ENCODE data around the gene MAP3K14. TPM values are rescaled to one million over a fixed set of nuclear protein-coding genes. Genes with fewer than 3 reads are reported as not detected.
A peak's percentile ranks its signal among the peaks of the same experiment; 100 is the strongest.

The MAP3K14 gene
- total and polyA plus RNA-seq, 10 of the 15 experiments (the other 5 are each of a cell fraction or from before 2014, with no cell fraction given) = 2.1 to 33.3 (median 19.7) TPM

DNA sequence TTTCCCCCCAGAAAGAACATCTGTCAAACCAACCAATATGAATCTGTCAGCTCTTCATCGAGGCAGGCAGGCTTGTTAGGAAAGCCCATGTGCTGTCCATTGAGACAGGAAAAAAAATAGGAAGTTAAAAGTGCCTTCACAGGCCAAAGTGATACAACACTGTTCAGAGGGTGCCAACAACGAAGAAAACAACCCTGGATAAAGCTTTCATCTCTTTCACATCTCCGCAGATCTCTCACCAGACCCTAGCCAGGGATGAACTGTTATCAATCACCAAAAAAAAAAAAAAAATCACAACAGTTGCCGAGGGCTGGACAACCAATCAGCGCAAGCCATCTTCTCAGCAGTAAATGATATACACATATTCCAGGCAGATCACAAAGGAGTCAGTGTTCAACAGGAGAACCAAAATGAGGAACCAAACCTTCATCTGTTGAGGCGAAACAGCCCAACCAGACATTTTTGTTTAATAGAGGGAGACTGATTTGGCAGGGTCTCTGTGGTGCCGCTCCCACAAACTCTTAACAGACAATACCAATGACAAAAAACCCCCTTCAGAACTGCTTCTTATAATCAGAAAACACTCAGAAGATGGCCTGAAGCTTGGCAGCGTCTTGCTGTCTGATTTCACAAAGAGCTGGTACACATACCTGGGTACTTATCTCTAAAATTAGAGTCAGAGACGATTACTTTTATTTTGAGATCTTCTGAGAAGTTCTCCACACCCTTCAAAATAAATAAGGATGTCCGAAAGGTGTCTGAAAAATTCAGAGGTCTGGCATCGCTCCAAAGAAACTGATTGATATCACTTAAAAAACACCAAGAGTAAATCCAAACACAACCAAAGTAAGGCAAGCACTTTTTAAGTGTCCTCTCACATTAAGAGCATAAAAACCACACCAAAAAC is 1.8 kb downstream of the MAP3K14 start (continued):
- TF ChIP-seq MEF2B (IDR thresholded peaks at IDR 0.05; ENCODE audit: partially characterized antibody, poor library complexity, severe bottlenecking) (peak; percentile 23), TAF1 (IDR thresholded peaks at IDR 0.05; ENCODE audit: borderline replicate concordance, low read depth, low read length) (peak; percentile 40; the same call in 1 of the 2 replicates), RCOR1 (conservative IDR thresholded peaks at IDR 0.05; ENCODE audit: low read depth, low read length) (no peak), STAT3 (IDR thresholded peaks at IDR 0.05; ENCODE audit: low read depth, low read length) (0 out of 2 replicates have a peak, but pooled peaks have one; percentile 25), CBX5 (IDR thresholded peaks at IDR 0.05; ENCODE audit: low read depth) (no peak), SUPT20H (IDR thresholded peaks at IDR 0.05; ENCODE audit: borderline replicate concordance, control insufficient read depth, low read depth, low read length) (no peak), RUNX3 (IDR thresholded peaks at IDR 0.05; ENCODE audit: low read length) (peak; percentile 57)
- TF ChIP-seq, protein P1, sequence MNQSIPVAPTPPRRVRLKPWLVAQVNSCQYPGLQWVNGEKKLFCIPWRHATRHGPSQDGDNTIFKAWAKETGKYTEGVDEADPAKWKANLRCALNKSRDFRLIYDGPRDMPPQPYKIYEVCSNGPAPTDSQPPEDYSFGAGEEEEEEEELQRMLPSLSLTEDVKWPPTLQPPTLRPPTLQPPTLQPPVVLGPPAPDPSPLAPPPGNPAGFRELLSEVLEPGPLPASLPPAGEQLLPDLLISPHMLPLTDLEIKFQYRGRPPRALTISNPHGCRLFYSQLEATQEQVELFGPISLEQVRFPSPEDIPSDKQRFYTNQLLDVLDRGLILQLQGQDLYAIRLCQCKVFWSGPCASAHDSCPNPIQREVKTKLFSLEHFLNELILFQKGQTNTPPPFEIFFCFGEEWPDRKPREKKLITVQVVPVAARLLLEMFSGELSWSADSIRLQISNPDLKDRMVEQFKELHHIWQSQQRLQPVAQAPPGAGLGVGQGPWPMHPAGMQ (IDR thresholded peaks at IDR 0.05; ENCODE audit: borderline replicate concordance) = no peak
- TF ChIP-seq, protein P2, sequence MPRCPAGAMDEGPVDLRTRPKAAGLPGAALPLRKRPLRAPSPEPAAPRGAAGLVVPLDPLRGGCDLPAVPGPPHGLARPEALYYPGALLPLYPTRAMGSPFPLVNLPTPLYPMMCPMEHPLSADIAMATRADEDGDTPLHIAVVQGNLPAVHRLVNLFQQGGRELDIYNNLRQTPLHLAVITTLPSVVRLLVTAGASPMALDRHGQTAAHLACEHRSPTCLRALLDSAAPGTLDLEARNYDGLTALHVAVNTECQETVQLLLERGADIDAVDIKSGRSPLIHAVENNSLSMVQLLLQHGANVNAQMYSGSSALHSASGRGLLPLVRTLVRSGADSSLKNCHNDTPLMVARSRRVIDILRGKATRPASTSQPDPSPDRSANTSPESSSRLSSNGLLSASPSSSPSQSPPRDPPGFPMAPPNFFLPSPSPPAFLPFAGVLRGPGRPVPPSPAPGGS (IDR thresholded peaks at IDR 0.05; ENCODE audit: borderline replicate concordance, insufficient read depth, low read depth, low read length, poor library complexity, severe bottlenecking) = no peak
- TF ChIP-seq, protein P3, sequence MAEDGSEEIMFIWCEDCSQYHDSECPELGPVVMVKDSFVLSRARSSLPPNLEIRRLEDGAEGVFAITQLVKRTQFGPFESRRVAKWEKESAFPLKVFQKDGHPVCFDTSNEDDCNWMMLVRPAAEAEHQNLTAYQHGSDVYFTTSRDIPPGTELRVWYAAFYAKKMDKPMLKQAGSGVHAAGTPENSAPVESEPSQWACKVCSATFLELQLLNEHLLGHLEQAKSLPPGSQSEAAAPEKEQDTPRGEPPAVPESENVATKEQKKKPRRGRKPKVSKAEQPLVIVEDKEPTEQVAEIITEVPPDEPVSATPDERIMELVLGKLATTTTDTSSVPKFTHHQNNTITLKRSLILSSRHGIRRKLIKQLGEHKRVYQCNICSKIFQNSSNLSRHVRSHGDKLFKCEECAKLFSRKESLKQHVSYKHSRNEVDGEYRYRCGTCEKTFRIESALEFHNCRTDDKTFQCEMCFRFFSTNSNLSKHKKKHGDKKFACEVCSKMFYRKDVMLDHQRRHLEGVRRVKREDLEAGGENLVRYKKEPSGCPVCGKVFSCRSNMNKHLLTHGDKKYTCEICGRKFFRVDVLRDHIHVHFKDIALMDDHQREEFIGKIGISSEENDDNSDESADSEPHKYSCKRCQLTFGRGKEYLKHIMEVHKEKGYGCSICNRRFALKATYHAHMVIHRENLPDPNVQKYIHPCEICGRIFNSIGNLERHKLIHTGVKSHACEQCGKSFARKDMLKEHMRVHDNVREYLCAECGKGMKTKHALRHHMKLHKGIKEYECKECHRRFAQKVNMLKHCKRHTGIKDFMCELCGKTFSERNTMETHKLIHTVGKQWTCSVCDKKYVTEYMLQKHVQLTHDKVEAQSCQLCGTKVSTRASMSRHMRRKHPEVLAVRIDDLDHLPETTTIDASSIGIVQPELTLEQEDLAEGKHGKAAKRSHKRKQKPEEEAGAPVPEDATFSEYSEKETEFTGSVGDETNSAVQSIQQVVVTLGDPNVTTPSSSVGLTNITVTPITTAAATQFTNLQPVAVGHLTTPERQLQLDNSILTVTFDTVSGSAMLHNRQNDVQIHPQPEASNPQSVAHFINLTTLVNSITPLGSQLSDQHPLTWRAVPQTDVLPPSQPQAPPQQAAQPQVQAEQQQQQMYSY (CRISPR knock-in tag; IDR thresholded peaks at IDR 0.05) = no peak
- TF ChIP-seq, protein P4, sequence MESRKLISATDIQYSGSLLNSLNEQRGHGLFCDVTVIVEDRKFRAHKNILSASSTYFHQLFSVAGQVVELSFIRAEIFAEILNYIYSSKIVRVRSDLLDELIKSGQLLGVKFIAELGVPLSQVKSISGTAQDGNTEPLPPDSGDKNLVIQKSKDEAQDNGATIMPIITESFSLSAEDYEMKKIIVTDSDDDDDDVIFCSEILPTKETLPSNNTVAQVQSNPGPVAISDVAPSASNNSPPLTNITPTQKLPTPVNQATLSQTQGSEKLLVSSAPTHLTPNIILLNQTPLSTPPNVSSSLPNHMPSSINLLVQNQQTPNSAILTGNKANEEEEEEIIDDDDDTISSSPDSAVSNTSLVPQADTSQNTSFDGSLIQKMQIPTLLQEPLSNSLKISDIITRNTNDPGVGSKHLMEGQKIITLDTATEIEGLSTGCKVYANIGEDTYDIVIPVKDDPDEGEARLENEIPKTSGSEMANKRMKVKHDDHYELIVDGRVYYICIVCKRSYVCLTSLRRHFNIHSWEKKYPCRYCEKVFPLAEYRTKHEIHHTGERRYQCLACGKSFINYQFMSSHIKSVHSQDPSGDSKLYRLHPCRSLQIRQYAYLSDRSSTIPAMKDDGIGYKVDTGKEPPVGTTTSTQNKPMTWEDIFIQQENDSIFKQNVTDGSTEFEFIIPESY (IDR thresholded peaks at IDR 0.05) = no peak
- TF ChIP-seq, protein P5, sequence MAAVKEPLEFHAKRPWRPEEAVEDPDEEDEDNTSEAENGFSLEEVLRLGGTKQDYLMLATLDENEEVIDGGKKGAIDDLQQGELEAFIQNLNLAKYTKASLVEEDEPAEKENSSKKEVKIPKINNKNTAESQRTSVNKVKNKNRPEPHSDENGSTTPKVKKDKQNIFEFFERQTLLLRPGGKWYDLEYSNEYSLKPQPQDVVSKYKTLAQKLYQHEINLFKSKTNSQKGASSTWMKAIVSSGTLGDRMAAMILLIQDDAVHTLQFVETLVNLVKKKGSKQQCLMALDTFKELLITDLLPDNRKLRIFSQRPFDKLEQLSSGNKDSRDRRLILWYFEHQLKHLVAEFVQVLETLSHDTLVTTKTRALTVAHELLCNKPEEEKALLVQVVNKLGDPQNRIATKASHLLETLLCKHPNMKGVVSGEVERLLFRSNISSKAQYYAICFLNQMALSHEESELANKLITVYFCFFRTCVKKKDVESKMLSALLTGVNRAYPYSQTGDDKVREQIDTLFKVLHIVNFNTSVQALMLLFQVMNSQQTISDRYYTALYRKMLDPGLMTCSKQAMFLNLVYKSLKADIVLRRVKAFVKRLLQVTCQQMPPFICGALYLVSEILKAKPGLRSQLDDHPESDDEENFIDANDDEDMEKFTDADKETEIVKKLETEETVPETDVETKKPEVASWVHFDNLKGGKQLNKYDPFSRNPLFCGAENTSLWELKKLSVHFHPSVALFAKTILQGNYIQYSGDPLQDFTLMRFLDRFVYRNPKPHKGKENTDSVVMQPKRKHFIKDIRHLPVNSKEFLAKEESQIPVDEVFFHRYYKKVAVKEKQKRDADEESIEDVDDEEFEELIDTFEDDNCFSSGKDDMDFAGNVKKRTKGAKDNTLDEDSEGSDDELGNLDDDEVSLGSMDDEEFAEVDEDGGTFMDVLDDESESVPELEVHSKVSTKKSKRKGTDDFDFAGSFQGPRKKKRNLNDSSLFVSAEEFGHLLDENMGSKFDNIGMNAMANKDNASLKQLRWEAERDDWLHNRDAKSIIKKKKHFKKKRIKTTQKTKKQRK (IDR thresholded peaks at IDR 0.05; ENCODE audit: low read depth, low read length) = no peak
- TF ChIP-seq, protein P6, sequence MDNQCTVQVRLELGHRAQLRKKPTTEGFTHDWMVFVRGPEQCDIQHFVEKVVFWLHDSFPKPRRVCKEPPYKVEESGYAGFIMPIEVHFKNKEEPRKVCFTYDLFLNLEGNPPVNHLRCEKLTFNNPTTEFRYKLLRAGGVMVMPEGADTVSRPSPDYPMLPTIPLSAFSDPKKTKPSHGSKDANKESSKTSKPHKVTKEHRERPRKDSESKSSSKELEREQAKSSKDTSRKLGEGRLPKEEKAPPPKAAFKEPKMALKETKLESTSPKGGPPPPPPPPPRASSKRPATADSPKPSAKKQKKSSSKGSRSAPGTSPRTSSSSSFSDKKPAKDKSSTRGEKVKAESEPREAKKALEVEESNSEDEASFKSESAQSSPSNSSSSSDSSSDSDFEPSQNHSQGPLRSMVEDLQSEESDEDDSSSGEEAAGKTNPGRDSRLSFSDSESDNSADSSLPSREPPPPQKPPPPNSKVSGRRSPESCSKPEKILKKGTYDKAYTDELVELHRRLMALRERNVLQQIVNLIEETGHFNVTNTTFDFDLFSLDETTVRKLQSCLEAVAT (IDR thresholded peaks at IDR 0.05) = peak; percentile 71

All from GM12878 (cell line).